ENCODE data around the gene BANF2. TPM values are rescaled to one million over a fixed set of nuclear protein-coding genes. Genes with fewer than 3 reads are reported as not detected.
"Not testable (repeated sequence)": the region's sequence is repeated elsewhere in the genome, so short reads cannot be mapped to it uniquely, and the experiment has no call there.

Gene BANF2
- not detected in 2 replicates for total RNA-seq

GRCh38 chr20:17699931-17700351 lies at the start of gene BANF2:
BANF2 (plus strand) TSS chr20:17699966; CDS start chr20:17725026, 25,060 bp downstream.
- no peak for DNase-seq (ENCODE audit: low read depth, low spot score)

DNA sequence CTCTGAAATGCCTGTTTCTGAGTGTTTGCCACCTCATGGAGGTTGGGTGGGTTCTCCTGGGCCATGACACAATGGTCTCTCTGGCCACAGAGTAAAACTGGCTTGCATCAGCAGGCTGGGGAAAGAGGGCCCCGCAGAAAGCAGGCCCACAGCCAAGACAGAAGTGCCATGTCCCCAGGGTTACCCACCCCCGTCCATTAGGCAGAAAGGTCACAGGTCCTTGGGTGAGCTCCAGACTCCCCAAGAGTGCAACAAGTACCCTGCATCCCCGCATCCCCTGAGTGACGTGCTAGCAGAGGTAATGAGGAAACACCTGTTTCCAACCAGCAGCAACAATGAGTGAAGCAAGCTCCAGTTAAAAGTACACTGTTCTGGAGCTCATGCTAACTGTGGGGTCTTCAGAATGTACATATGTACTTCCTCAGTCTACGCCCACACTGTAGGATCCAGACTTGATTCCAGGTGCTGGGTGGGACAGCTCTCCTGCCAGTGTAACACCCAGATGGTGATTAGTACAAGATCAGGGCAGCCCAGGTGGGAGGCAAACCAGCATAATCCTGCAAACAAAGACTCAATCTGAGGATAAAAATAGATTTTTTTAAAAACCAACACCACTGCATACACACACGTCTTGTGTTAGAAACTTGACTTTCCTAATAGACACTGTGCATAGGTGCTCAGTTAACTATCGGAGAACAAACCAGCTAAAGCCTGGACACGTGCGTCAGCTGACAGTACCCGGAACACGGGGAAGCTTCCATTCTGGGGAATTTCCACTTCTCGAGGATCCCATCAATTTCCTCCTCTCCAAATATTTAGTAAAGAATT lies 49.3 kb upstream of the BANF2 start:
- DNase-seq (ENCODE audit: low read depth, low spot score) = no peak

DNA sequence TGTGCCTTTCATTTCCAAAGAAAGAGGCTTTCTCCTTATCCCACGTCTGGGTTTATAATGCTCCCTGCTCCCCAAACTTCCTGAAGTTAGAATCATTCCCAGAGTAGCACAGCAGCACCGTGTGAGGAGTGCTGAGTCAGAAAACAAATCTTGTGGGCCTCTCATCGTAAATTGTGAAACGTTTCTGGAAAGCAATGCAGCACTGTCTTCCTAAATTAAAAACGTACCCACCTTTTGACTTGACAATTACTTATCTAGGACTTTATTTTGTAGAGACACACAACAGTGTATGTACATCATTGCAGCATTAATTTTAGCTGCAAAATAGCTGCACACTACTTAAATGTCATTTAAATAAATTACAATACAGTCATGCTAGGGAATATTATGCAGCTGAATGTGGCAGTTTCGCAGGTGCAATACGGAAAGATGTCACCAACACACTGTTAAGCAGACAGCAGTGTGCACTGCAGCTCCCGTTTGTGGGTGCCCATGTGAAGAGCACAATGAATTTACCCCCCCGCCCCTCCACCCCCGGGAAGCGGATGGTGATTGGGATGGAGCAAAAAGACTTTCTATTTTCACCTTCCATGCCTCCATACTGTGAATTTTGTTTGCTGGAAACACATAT lies 48.5 kb upstream of the BANF2 start:
- DNase-seq (ENCODE audit: low read depth, low spot score) = no peak

DNA sequence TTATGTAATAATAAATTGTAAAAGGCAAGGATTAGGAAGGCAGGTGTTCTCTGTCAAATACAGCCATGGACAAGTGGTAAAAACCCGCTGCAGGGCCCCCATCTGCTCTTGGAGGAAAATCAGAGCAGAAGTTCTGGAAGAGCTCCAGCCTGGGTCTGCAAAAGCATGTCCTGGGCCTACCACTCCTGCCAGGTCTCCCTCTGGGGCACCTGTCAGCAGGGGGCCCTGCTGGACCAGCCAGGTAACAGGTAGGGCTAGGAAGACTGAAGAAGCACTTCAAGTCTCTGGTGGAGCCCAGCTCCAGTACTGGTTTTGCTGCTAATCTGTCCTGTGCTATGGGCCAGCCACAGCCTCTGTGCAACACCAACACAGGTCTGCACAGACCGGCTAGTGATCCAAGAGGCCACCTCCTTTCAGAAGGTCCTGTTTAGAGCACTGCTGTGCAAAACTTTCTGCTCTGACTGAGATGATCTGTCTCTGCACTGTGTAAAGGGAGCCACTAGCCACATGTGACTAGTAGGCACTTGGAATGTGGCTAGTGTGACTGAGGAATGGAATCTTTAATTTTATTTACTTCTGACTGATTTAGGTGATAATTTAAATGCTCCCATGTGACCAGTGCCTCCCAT lies 47.9 kb upstream of the BANF2 start:
- DNase-seq (ENCODE audit: low read depth, low spot score) = no peak

- DNase-seq (ENCODE audit: low read depth, low spot score) = no peak
Observed at GRCh38 chr20:17652411-17652810, 47.4 kb upstream of the BANF2 start.

DNA sequence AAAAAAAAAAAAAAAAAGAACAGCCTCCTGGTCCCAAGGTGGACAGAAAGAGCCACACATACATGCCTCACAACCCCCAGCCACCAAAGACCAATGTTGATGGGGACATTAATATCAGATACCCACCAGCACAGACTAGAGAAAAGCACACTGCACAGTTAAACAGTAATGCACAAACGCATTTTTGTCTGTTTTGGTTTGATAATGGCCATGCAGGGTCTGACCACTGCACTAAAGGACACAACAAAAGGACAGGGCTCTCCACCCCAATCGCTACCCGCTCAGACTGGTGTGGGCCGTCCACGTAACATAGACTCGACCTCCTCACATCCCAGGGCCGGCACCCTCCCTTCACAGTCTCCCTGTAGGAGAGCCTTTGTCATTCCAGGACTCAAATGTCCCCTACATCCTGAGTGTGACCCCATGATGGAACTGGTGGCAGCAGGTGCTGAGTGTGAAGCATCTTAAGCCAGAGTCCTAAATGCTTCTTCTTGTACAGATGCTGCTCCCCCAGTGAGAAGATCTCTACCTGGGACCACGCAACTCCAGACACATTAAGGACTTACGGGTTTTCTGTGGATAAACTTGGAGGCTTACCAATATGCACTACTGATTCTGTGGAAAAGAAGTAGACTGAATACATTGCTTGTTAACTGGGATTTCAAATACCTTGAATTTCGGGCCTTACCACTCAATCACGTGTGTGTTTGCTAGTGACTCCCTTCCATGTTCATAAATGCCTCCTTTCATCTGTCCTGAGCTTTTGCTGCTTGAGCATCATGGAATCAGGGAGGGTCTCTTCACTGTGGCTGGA lies 45.7 kb upstream of the BANF2 start:
- DNase-seq (ENCODE audit: low read depth, low spot score) = no peak

GRCh38 chr20:17654649-17655285 lies 45.0 kb upstream of the BANF2 start:
- DNase-seq (ENCODE audit: low read depth, low spot score) = no peak

- DNase-seq (ENCODE audit: low read depth, low spot score) = no peak
Observed at GRCh38 chr20:17655286-17655651, 44.5 kb upstream of the BANF2 start.

GRCh38 chr20:17655865-17656479 lies 43.8 kb upstream of the BANF2 start:
- DNase-seq (ENCODE audit: low read depth, low spot score) = no peak

GRCh38 chr20:17657079-17657825 lies 42.5 kb upstream of the BANF2 start:
- DNase-seq (ENCODE audit: low read depth, low spot score) = no peak

DNA sequence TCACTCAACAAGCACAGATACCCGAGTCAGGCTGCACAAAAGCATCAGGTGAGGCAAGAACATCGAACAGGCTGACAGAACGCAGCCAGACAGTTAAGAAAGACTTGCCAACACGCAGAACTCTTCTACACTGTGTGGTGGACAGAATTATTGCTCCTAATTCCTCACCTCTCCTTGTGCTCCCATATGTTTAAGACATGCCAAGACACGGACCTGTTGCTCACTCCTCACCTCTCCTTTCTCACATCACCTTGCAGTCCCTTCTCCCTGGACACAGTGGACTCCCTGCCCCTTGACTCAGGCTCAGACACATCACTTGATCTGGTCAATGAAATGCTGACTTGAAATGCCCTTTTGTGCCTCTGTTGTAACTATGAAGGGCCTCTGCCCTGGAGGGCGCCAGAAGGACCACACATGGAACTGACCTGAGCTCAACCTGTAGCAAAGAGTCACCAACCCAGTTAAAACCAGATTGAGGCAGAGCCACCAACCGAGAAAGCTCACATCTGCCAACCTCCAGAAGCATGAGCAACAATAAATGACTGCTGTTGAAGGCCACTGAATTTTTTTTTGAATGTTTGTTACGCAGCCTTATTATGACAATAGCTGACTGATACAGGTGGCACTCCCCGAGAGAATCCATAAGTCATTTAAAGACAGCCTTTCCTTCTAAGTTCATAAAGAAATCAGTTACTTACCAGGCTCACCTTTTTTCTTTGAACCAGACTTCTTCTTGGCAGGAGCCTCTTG lies 41.7 kb upstream of the BANF2 start:
- no peak for DNase-seq (ENCODE audit: low read depth, low spot score)

DNA sequence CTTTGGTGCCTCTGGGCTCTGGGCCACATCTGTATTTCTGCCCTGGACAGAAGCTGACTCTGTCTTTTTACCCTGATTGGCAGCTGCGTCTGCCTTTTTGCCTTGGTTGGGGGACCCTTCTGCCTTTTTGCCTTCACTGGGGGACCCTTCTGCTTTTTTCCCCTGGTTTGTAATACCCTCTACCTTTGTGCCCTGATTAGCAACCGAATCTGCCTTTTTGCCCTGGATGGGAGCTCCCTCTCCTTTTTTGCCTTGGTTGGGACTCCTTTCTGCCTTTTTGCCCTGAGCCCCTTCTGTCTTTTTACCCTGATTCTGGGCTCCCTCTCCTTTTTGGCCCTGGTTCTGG lies 41.1 kb upstream of the BANF2 start:
- no peak for DNase-seq (ENCODE audit: low read depth, low spot score)

DNA sequence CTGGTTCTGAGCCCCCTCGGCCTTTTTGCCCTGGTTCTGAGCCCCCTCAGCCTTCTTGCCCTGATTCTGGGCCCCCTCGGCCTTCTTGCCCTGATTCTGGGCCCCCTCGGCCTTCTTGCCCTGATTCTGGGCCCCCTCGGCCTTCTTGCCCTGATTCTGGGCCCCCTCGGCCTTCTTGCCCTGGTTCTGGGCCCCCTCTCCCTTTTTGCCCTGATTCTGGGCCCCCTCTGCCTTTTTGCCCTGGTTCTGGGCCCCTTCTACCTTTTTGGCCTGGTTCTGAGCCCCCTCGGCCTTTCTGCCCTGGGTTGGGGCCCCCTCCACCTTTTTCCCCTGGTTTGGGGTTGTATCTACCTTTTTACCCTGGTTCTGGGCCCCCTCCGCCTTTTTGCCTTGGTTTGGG lies 40.4 kb upstream of the BANF2 start:
- not testable (repeated sequence) for DNase-seq (ENCODE audit: low read depth, low spot score)

GRCh38 chr20:17659801-17660200 lies 40.0 kb upstream of the BANF2 start:
- DNase-seq (ENCODE audit: low read depth, low spot score) = no peak

DNA sequence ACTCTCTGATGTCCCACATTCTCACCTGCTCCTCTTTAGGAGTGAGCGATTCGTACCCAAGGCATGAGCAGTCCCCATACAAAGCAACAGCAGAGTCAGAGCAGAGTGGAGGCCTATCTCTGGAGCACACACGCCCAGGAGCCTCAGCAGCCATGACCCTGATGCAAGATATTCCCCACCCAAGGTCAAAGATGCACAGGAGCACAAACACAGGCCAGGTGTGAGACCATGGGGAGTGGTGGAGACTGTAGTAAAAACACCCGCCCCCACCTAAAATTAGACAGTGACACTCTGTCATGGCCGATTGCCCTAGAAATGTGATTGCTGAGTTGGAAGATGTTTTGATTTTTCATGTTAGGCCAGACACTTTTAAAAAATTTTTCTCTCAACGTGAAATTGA lies 39.1 kb upstream of the BANF2 start:
- no peak for DNase-seq (ENCODE audit: low read depth, low spot score)

GRCh38 chr20:17661121-17661744 lies 38.5 kb upstream of the BANF2 start:
- no peak for DNase-seq (ENCODE audit: low read depth, low spot score)

GRCh38 chr20:17662333-17663039 lies 37.3 kb upstream of the BANF2 start:
- no peak for DNase-seq (ENCODE audit: low read depth, low spot score)

GRCh38 chr20:17663040-17663399 lies 36.7 kb upstream of the BANF2 start:
- no peak for DNase-seq (ENCODE audit: low read depth, low spot score)

Data from pulmonary artery endothelial cell (primary cell).